Lung (tissue), 12 donors: ENCODE data around the gene HMG20A. TPM values are rescaled to one million over a fixed set of nuclear protein-coding genes. Genes with fewer than 3 reads are reported as not detected.

Source experiments
- ATAC-seq: fragments of 200-7000 bp; cut with Tn5 transposase; one replicate; pipeline ENCODE4 v1.9.1; 2020; ENCODE audit warnings: moderate number of reproducible peaks; ENCODE audit not compliant: insufficient read depth, low FRiP score
- DNase-seq, 3 donors: peaks; one replicate each; pipeline ENCODE4 v3.0.0-alpha.2; 2013 to 2017
- H3K27ac ChIP-seq, 2 donors: one replicate each; pipeline ENCODE4 v1.5.1; 2013; ENCODE audit warnings: mild to moderate bottlenecking in 2 of 2, moderate library complexity in 2 of 2, control low read depth in 1 of 2, inconsistent platforms in 1 of 2, low read depth in 1 of 2, low read length in 1 of 2
- H3K27me3 ChIP-seq, 3 donors: one replicate each; pipeline ENCODE4 v1.5.1; 2013; ENCODE audit warnings: low read length in 2 of 3; ENCODE audit not compliant: control insufficient read depth in 3 of 3, insufficient read depth in 3 of 3
- H3K36me3 ChIP-seq, 4 donors: one replicate each; pipeline ENCODE4 v1.5.1; 2013; ENCODE audit warnings: low read length in 4 of 4, mild to moderate bottlenecking in 1 of 4, moderate library complexity in 1 of 4; ENCODE audit not compliant: control insufficient read depth in 4 of 4, insufficient read depth in 4 of 4
- H3K4me1 ChIP-seq, 5 donors: one replicate each; pipeline ENCODE4 v1.5.1; 2013; ENCODE audit warnings: low read length in 5 of 5, mild to moderate bottlenecking in 2 of 5, moderate library complexity in 1 of 5; ENCODE audit not compliant: control insufficient read depth in 5 of 5, insufficient read depth in 5 of 5
- H3K4me3 ChIP-seq: one replicate; pipeline ENCODE4 v1.5.1; 2013; ENCODE audit warnings: mild to moderate bottlenecking, control low read depth, moderate library complexity
- H3K9ac ChIP-seq, 2 donors: one replicate each; pipeline ENCODE4 v1.5.1; 2013; ENCODE audit warnings: low read length in 2 of 2, control low read depth in 1 of 2; ENCODE audit not compliant: insufficient read depth in 1 of 2
- H3K9me3 ChIP-seq, 4 donors: one replicate each; pipeline ENCODE4 v1.5.1; 2013; ENCODE audit warnings: low read length in 3 of 4, mild to moderate bottlenecking in 1 of 4, moderate library complexity in 1 of 4; ENCODE audit not compliant: control insufficient read depth in 4 of 4, insufficient read depth in 3 of 4
- CTCF ChIP-seq: IDR thresholded peaks from 2 replicates; pipeline ENCODE4 v1.5.1; 2012; ENCODE audit warnings: mild to moderate bottlenecking; ENCODE audit errors: control extremely low read depth, extremely low read depth
- WGBS, 2 donors: extraction: QIAGEN DNeasy Blood & Tissue Kit; methylation state at CpG; one replicate each; pipeline ENCODE4 v1.1.7; 2013; 5-methylcytosine and 5-hydroxymethylcytosine counted together
- polyA plus RNA-seq, 2 donors: library from polyadenylated mRNA; stranded (reverse); fragments of 200-250 nt; gene quantifications; one replicate each; pipeline ENCODE4 v1.2.1, GENCODE V29; 2013
- total RNA-seq, 2 donors: library from RNA; depleted of rRNA in 1 of 2; stranded (reverse); fragments of >200 nt in 1 of 2; gene quantifications; one replicate each; pipeline ENCODE4 v1.2.1, GENCODE V29; 2014 to 2021
- donor health status: control.
- donor health status: control.
- donor health status: Bipolar disorder and iron deficiency.
- donor health status: healthy.
- donor health status: DM: yes; HTN: yes; CAD: no.

HMG20A gene
- total and polyA plus RNA-seq, 4 donors: 12.7 to 63.9 (median 23.4) TPM

- 85% methylated on average over 11 of the region's 11 CpGs for whole genome bisulfite sequencing, 2 donors
- no peaks in the 10 kb centered on the region for H3K9me3 ChIP-seq
- no peaks in the 10 kb centered on the region for H3K27me3 ChIP-seq
- H3K4me1 ChIP-seq: peaks cover 22 to 42% (median 34%) of the 10 kb centered on the region in 5 donors
- H3K27ac ChIP-seq: peak overlapping the region in 1 of 2 donors; percentile 39
- H3K9ac ChIP-seq: peak overlapping the region in 1 of 2 donors; percentile 25
- no peak overlapping the region for H3K4me3 ChIP-seq
- no peaks in the 10 kb centered on the region for H3K36me3 ChIP-seq
- ATAC-seq: no peak
- DNase-seq: no peak
- no peak for TF ChIP-seq CTCF
Measured at GRCh38 chr15:77510066-77511057, 89.7 kb downstream of the HMG20A start.

GRCh38 chr15:77511869-77512268, 91.2 kb downstream of the HMG20A start:
- ATAC-seq: no peak

DNA sequence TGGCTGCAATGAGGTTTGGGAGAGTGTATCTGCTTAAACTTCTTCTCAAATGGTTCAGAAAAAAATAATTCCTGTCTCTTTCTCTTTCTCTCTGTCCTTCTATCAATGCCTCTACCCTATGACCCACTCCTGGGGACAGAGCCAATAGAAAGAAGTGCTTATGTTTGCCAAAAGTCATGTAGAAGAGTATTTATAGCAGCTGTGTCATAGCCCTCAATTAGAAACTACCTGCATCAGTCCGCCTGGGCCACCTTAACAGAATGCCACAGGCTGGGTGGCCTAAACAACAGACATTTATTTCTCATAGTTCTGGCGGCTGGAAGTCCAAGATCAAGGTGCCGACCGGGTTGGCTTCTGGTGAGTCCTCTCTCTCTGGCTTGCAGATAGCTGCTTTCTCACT, 92.5 kb downstream of the HMG20A start:
- TF ChIP-seq CTCF: no peak
- Histone ChIP-seq H3K9me3 (no peaks in the 10 kb centered on the region), H3K4me3 (no peak overlapping the region), H3K4me1 (peaks cover 9 to 19% (median 13%) of the 10 kb centered on the region in 5 donors), H3K9ac (no peak overlapping the region), H3K27ac (peak overlapping the region in 1 of 2 donors; percentile 85), H3K27me3 (no peaks in the 10 kb centered on the region), H3K36me3 (no peaks in the 10 kb centered on the region)
- DNase-seq (no peak), ATAC-seq (no peak)
- WGBS, 2 donors: 95 to 99% methylated on average over 4 of the region's 4 CpGs

More at GRCh38 chr15:77511869-77512268, 91.2 kb downstream of the HMG20A start:
- Histone ChIP-seq H3K9me3 (no peaks in the 10 kb centered on the region), H3K36me3 (no peaks in the 10 kb centered on the region), H3K4me1 (peaks cover 16 to 27% (median 25%) of the 10 kb centered on the region in 5 donors), H3K27ac (no peak overlapping the region), H3K9ac (no peak overlapping the region), H3K4me3 (no peak overlapping the region), H3K27me3 (no peaks in the 10 kb centered on the region)
- WGBS, 2 donors: 75 to 89% methylated on average over 1 of the region's 1 CpG
- TF ChIP-seq CTCF: no peak
- no peak for DNase-seq
